GM12878 (cell line): Measurements from ENCODE around the gene NUDT22. TPM values are rescaled to one million over a fixed set of nuclear protein-coding genes. Genes with fewer than 3 reads are reported as not detected.

Source experiments
- DPF2 ChIP-seq: fragments of 450-650 bp; IDR thresholded peaks from 2 replicates; pipeline ENCODE4 v1.6.1; 2017; ENCODE audit warnings: mild to moderate bottlenecking
- GATAD2B ChIP-seq: fragments of 450-650 bp; conservative IDR thresholded peaks from 2 replicates; pipeline ENCODE4 v1.6.1; 2017; ENCODE audit warnings: low read depth, mild to moderate bottlenecking, moderate library complexity
- ZNF622 ChIP-seq: fragments of 450-650 bp; IDR thresholded peaks from 2 replicates; pipeline ENCODE4 v1.6.1; 2017; ENCODE audit warnings: mild to moderate bottlenecking, inconsistent platforms
- polyA plus RNA-seq, 11 experiments: library from polyadenylated mRNA; depleted of rRNA in 4 of 11; unstranded in 6 of 11; stranded (reverse) in 5 of 11; fragments of >200 nt; fragmentation: Nextera tagmentation in 4 of 11; fragmentation: Illumina TruSeq in 1 of 11; extraction: Ambion mirVana in 4 of 11; extraction: Trizol in 1 of 11; gene quantifications; 1 replicate in 1 of 11; 2 replicates in 10 of 11; pipeline versions ENCODE4 v1.2.1 to v1.2.3, GENCODE V29; 2011 to 2016; ENCODE audit warnings: inconsistent platforms in 2 of 11, missing spikeins in 2 of 11, low read depth in 1 of 11
- total RNA-seq, 4 experiments: library from RNA; depleted of rRNA in 3 of 4; stranded (reverse); fragments of >200 nt in 3 of 4; fragmentation: Illumina TruSeq in 1 of 4; extraction: Trizol in 1 of 4; gene quantifications; 2 replicates each; pipeline versions ENCODE4 v1.2.1 to v1.2.3, GENCODE V29; 2013 to 2021
- TF ChIP-seq, protein P1 (sequence below): fragments of 450-650 bp; conservative IDR thresholded peaks from 2 replicates; pipeline ENCODE4 v1.6.1; 2017; ENCODE audit warnings: mild to moderate bottlenecking, moderate library complexity
- TF ChIP-seq, protein P2 (sequence below): IDR thresholded peaks from 2 replicates; pipeline ENCODE4 v1.6.1; 2012; ENCODE audit warnings: low read depth, low read length, improper control_type of control experiment
- TF ChIP-seq, protein P3 (sequence below): IDR thresholded peaks from 2 replicates; pipeline ENCODE4 v1.6.1; 2011; ENCODE audit warnings: borderline replicate concordance, low read depth, mild to moderate bottlenecking, moderate library complexity, mixed read lengths, low read length; ENCODE audit not compliant: insufficient read depth; ENCODE audit errors: extremely low read length

The NUDT22 gene
- total and polyA plus RNA-seq, 10 of the 15 experiments (the other 5 are each of a cell fraction or from before 2014, with no cell fraction given): 6.7 to 115 (median 64.7) TPM

GRCh38 chr11:64233913-64234586 is 8.0 kb downstream of the NUDT22 start, which contains the start of gene VEGFB (continued):
- TF ChIP-seq, protein P1, sequence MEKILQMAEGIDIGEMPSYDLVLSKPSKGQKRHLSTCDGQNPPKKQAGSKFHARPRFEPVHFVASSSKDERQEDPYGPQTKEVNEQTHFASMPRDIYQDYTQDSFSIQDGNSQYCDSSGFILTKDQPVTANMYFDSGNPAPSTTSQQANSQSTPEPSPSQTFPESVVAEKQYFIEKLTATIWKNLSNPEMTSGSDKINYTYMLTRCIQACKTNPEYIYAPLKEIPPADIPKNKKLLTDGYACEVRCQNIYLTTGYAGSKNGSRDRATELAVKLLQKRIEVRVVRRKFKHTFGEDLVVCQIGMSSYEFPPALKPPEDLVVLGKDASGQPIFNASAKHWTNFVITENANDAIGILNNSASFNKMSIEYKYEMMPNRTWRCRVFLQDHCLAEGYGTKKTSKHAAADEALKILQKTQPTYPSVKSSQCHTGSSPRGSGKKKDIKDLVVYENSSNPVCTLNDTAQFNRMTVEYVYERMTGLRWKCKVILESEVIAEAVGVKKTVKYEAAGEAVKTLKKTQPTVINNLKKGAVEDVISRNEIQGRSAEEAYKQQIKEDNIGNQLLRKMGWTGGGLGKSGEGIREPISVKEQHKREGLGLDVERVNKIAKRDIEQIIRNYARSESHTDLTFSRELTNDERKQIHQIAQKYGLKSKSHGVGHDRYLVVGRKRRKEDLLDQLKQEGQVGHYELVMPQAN: 0 out of 2 replicates have a peak, but pooled peaks have one; percentile 32
- TF ChIP-seq DPF2 (peak; percentile 18; the same call in 1 of the 2 replicates), GATAD2B (0 out of 2 replicates have a peak, but pooled peaks have one; percentile 23), ZNF622 (no peak)
- TF ChIP-seq, protein P2, sequence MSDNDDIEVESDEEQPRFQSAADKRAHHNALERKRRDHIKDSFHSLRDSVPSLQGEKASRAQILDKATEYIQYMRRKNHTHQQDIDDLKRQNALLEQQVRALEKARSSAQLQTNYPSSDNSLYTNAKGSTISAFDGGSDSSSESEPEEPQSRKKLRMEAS: no peak
- TF ChIP-seq, protein P3, sequence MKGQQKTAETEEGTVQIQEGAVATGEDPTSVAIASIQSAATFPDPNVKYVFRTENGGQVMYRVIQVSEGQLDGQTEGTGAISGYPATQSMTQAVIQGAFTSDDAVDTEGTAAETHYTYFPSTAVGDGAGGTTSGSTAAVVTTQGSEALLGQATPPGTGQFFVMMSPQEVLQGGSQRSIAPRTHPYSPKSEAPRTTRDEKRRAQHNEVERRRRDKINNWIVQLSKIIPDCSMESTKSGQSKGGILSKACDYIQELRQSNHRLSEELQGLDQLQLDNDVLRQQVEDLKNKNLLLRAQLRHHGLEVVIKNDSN: peak; percentile 24
